ENCODE measurements around the gene VAV1. TPM values are rescaled to one million over a fixed set of nuclear protein-coding genes. Genes with fewer than 3 reads are reported as not detected.

VAV1 gene
- total and polyA plus RNA-seq, 4 donors, result 0.60 to 13.3 (median 4.1) TPM

DNA sequence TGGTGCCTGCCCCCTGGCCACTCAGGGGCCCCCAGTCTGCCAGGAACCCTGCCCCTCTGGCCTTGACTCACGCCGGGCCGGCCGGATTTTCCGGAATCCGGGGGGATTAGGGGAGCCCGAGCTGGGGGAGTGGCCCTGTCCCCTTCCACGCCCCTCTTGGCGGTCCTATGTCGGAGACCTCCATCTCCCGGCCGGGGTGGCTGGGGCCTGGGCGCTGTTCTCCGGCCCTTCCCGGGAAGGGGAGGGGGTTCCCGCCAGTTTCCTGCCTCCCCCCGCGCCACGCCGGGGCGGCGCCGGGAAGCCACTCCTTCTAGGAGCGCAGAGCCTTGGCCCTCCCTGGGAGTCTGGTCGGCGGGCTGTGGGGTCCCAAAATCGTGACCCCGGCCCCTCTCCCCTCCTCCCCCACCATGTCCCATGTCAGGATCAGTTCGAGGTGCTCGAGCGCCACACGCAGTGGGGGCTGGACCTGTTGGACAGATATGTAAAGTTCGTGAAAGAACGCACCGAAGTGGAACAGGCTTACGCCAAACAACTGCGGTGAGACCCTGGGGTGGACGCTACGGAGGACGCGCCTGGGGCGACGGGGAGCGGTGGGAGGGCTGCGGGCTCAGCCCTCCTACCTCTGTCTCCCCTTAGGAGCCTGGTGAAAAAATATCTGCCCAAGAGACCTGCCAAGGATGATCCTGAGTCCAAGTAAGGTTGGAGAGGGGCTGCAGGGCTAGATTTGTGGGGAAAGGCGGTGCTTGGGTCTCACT is 31.7 kb upstream of the VAV1 start (continued):
- TF ChIP-seq, protein P1, sequence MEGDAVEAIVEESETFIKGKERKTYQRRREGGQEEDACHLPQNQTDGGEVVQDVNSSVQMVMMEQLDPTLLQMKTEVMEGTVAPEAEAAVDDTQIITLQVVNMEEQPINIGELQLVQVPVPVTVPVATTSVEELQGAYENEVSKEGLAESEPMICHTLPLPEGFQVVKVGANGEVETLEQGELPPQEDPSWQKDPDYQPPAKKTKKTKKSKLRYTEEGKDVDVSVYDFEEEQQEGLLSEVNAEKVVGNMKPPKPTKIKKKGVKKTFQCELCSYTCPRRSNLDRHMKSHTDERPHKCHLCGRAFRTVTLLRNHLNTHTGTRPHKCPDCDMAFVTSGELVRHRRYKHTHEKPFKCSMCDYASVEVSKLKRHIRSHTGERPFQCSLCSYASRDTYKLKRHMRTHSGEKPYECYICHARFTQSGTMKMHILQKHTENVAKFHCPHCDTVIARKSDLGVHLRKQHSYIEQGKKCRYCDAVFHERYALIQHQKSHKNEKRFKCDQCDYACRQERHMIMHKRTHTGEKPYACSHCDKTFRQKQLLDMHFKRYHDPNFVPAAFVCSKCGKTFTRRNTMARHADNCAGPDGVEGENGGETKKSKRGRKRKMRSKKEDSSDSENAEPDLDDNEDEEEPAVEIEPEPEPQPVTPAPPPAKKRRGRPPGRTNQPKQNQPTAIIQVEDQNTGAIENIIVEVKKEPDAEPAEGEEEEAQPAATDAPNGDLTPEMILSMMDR (IDR thresholded peaks at IDR 0.05; ENCODE audit: low read depth, low read length, missing input control), result no peak
- no peak for TF ChIP-seq RXRA (IDR thresholded peaks at IDR 0.05)
- TF ChIP-seq HNF4G (IDR thresholded peaks at IDR 0.05), result no peak
- no peak for TF ChIP-seq YY1 (IDR thresholded peaks at IDR 0.05)
- no peak for TF ChIP-seq JUND (IDR thresholded peaks at IDR 0.05)
- TF ChIP-seq SP1 (IDR thresholded peaks at IDR 0.05), result no peak
- no peak for TF ChIP-seq HNF4A (conservative IDR thresholded peaks at IDR 0.05)

DNA sequence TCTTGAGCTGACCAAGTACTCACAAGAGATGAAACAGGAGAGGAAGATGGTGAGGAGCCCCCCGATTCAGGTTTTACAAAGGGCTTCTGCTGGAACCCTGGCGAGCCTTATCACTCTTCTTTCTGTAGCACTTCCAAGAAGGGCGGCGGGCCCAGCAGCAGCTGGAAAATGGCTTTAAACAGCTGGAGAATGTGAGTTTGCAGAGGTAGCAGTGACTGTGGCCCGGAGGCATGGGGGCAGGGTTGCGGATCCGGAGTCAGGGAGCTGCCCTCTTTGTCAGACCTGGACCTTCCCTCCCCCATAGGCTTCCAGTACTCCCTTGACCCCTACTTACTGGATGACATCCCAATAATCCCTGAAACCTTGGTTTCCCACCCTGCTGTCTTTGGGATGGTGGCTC is 29.4 kb upstream of the VAV1 start:
- H3K4me1 ChIP-seq (ENCODE audit: control insufficient read depth in 4 of 4, insufficient read depth in 4 of 4, low read length in 3 of 4), result peaks cover 9 to 27% (median 23%) of the 10 kb centered on the region in 4 donors
- TF ChIP-seq, protein P1 (IDR thresholded peaks at IDR 0.05; ENCODE audit: low read depth, low read length, missing input control), result no peak
- no peak for TF ChIP-seq RXRA (IDR thresholded peaks at IDR 0.05)
- no peaks in the 10 kb centered on the region for H3K27me3 ChIP-seq (ENCODE audit: control insufficient read depth in 4 of 4, insufficient read depth in 4 of 4, low read length in 3 of 4)
- H3K4me3 ChIP-seq (ENCODE audit: low read depth in 1 of 3, low read length in 3 of 3), result no peak overlapping the region
- WGBS, result 89% methylated on average over 7 of the region's 7 CpGs
- no peak overlapping the region for H3K9ac ChIP-seq (ENCODE audit: low read depth in 1 of 2, low read length in 2 of 2)
- no peaks in the 10 kb centered on the region for H3K9me3 ChIP-seq (ENCODE audit: control insufficient read depth in 4 of 4, low read length in 3 of 4)
- no peak for DNase-seq (ENCODE audit: low spot score)
- peaks cover 2 to 4% (median 2%) of the 10 kb centered on the region in 4 donors for H3K36me3 ChIP-seq (ENCODE audit: control insufficient read depth in 4 of 4, insufficient read depth in 3 of 4, low read depth in 1 of 4, low read length in 3 of 4)
- no peak overlapping the region for H3K27ac ChIP-seq (ENCODE audit: low read depth in 1 of 2, low read length in 2 of 2)

DNA sequence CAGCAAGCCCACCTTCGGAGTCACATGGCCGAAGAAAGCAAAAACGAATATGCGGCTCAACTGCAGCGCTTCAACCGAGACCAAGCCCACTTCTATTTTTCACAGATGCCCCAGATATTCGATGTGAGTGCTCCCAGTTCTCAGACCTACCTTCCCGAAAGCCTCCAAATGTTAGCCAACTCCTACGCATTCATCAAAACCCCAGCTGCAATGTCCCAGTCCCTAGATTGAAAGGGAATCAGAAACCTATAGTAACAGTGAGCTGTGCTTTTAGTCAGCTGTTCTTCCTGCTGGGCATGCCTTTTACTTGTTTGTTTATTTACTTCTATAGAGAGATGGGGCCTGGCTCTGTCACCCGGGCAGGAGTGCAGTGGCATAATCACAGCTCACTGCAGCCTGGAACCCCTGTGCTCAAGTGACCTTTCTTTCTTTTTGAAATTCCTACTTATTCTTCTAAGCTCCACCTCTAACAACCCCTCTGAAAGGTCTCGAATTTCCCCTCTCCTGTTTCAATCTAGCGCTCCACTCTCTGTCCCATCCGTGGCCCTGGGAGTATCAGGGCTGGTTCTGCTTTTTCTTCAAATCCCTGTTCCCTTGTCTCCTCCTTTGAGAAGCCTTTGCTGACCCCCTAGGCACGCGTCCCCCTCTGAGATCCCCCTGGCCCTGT is 28.7 kb upstream of the VAV1 start:
- Histone ChIP-seq H3K27me3 (ENCODE audit: control insufficient read depth in 4 of 4, insufficient read depth in 4 of 4, low read length in 3 of 4) (no peaks in the 10 kb centered on the region), H3K9me3 (ENCODE audit: control insufficient read depth in 4 of 4, low read length in 3 of 4) (no peaks in the 10 kb centered on the region), H3K27ac (ENCODE audit: low read depth in 1 of 2, low read length in 2 of 2) (no peak overlapping the region), H3K4me1 (ENCODE audit: control insufficient read depth in 4 of 4, insufficient read depth in 4 of 4, low read length in 3 of 4) (peaks cover 8 to 21% (median 15%) of the 10 kb centered on the region in 4 donors), H3K9ac (ENCODE audit: low read depth in 1 of 2, low read length in 2 of 2) (no peak overlapping the region), H3K36me3 (ENCODE audit: control insufficient read depth in 4 of 4, insufficient read depth in 3 of 4, low read depth in 1 of 4, low read length in 3 of 4) (peaks cover 2 to 4% (median 2%) of the 10 kb centered on the region in 4 donors), H3K4me3 (ENCODE audit: low read depth in 1 of 3, low read length in 3 of 3) (no peak overlapping the region)
- TF ChIP-seq JUND (IDR thresholded peaks at IDR 0.05) (no peak), RXRA (IDR thresholded peaks at IDR 0.05) (no peak)
- WGBS, result 93% methylated on average over 15 of the region's 15 CpGs
- DNase-seq (ENCODE audit: low spot score), result no peak
